ENCODE data around the gene TNS4. TPM values are rescaled to one million over a fixed set of nuclear protein-coding genes. Genes with fewer than 3 reads are reported as not detected.

The TNS4 gene
- total RNA-seq, 1 experiment from 2014 or later = 0.59 TPM

- no peaks in the 10 kb centered on the region; the same call in 1 of the 2 replicates for H3K79me2 ChIP-seq (ENCODE audit: insufficient read depth, low read length)
- H4K5ac ChIP-seq (ENCODE audit: insufficient read length, low read depth, low read length) = no peak overlapping the region
- H3K4me2 ChIP-seq (ENCODE audit: insufficient read depth, insufficient read length, low read length) = no peak overlapping the region
- Mint-ChIP-seq H3K27ac (peak overlapping the region in 2 of 3 experiments; percentile 40 to 52; a peak in 2 of 7 replicates), H3K27me3 (ENCODE audit: low read depth) (no peaks in the 10 kb centered on the region), H3K9me3 (no peaks in the 10 kb centered on the region), H3K4me1 (peaks cover 22 to 23% of the 10 kb centered on the region in 2 experiments), H3K4me3 (no peak overlapping the region), H3K36me3 (ENCODE audit: insufficient read depth in 1 of 3, low read depth in 3 of 3) (peaks cover 39 to 46% (median 42%) of the 10 kb centered on the region in 3 experiments; a peak in 6 of 7 replicates)
- H2BK120ac ChIP-seq (ENCODE audit: low read depth, low read length, poor library complexity, severe bottlenecking) = no peak overlapping the region
- H3K23me2 ChIP-seq (ENCODE audit: insufficient read length, low read depth, low read length, poor library complexity, severe bottlenecking) = no peaks in the 10 kb centered on the region
- WGBS (ENCODE audit: extremely low coverage, insufficient read length, low lambda C conversion rate) = no CpG with 5 or more reads among the region's 19 CpGs
- H3K4ac ChIP-seq (ENCODE audit: low read depth, low read length) = no peak overlapping the region
- no peak overlapping the region for H3K9ac ChIP-seq (ENCODE audit: extremely low read depth, insufficient read length, low read length)
- peaks cover 2% of the 10 kb centered on the region for H4K20me1 ChIP-seq (ENCODE audit: control insufficient read depth, insufficient read depth, insufficient read length)
- H4K91ac ChIP-seq (ENCODE audit: insufficient read length, low read depth, low read length) = no peak overlapping the region
- H2BK12ac ChIP-seq (ENCODE audit: insufficient read length, low read depth, low read length) = no peak overlapping the region
- no peak for TF ChIP-seq CTCF (conservative IDR thresholded peaks at IDR 0.05)
- H3K23ac ChIP-seq (ENCODE audit: insufficient read length, low read depth, low read length) = no peak overlapping the region
- no peak overlapping the region for H2BK20ac ChIP-seq (ENCODE audit: low read depth, low read length, poor library complexity, severe bottlenecking)
- no peak overlapping the region for H2AK5ac ChIP-seq (ENCODE audit: insufficient read length, low read length)
- no peak overlapping the region for H2AFZ ChIP-seq (ENCODE audit: low read length)
- H3K27me3 ChIP-seq (ENCODE audit: insufficient read depth, low read length) = no peaks in the 10 kb centered on the region
- no peak overlapping the region for H3K27ac ChIP-seq (ENCODE audit: insufficient read length, low read depth, low read length)
- H3K79me1 ChIP-seq (ENCODE audit: insufficient read depth, low read depth, low read length, poor library complexity, severe bottlenecking) = no peaks in the 10 kb centered on the region
- 0 out of 2 replicates have a peak, but pooled peaks cover 3% of the 10 kb centered on the region for H3K4me1 ChIP-seq (ENCODE audit: insufficient read depth, low read length)
- H3K9me3 ChIP-seq (ENCODE audit: control insufficient read depth, low read depth, low read length) = no peaks in the 10 kb centered on the region
- no peak overlapping the region for H4K8ac ChIP-seq (replicated peaks; ENCODE audit: insufficient read length, low read depth, low read length)
- no peak for DNase-seq
- H3K18ac ChIP-seq (ENCODE audit: insufficient read length, low read depth, low read length) = no peak overlapping the region
- H2BK5ac ChIP-seq (ENCODE audit: insufficient read length, low read length) = no peak overlapping the region
- no peak overlapping the region for H3K14ac ChIP-seq (ENCODE audit: insufficient read depth, low read length)
- no peak overlapping the region for H2BK15ac ChIP-seq (ENCODE audit: low read depth, low read length)
- H3K56ac ChIP-seq (ENCODE audit: insufficient read length, low read depth, low read length) = no peak overlapping the region
- H3T11ph ChIP-seq (ENCODE audit: low read length) = no peak overlapping the region
Observed at GRCh38 chr17:40453881-40454612, 47.4 kb downstream of the TNS4 start.
